Activated naive CD4-positive, alpha-beta T cell treated with anti-CD3 and anti-CD28 coated beads, Interleukin-2, amount 50 U/mL, for 16 hours (primary cell): ENCODE measurements around the gene EFHD2.
"Not testable (repeated sequence)": the region's sequence is repeated elsewhere in the genome, so short reads cannot be mapped to it uniquely, and the experiment has no call there.

ENCODE experiments used
- DNase-seq: peaks from one replicate; pipeline ENCODE4 v3.0.0-alpha.2; 2020

EFHD2 gene

GRCh38 chr1:15433471-15433870, 23.8 kb downstream of the EFHD2 start:
- no peak for DNase-seq

- not testable (repeated sequence) for DNase-seq
These were observed 25.1 kb downstream of the EFHD2 start for GRCh38 chr1:15434739-15435138.

GRCh38 chr1:15435239-15436077, 25.8 kb downstream of the EFHD2 start:
- no peak for DNase-seq

GRCh38 chr1:15436881-15437442, 27.3 kb downstream of the EFHD2 start:
- DNase-seq = no peak

GRCh38 chr1:15439325-15439724, 29.6 kb downstream of the EFHD2 start:
- DNase-seq = no peak

- no peak for DNase-seq
These were observed 30.7 kb downstream of the EFHD2 start for GRCh38 chr1:15440357-15440756.

- DNase-seq = no peak
These were observed 31.6 kb downstream of the EFHD2 start for GRCh38 chr1:15441247-15441646.

GRCh38 chr1:15442119-15442518, 32.4 kb downstream of the EFHD2 start:
- DNase-seq = no peak

GRCh38 chr1:15442759-15443158, 33.1 kb downstream of the EFHD2 start:
- DNase-seq = no peak

- DNase-seq = no peak
These were observed 33.6 kb downstream of the EFHD2 start for GRCh38 chr1:15443281-15443680.

- no peak for DNase-seq
These were observed 35.0 kb downstream of the EFHD2 start for GRCh38 chr1:15444468-15445389.

GRCh38 chr1:15445390-15446122, 35.9 kb downstream of the EFHD2 start:
- DNase-seq = no peak

GRCh38 chr1:15446212-15446611, 36.5 kb downstream of the EFHD2 start:
- DNase-seq = no peak

- DNase-seq = no peak
These were observed 39.3 kb downstream of the EFHD2 start for GRCh38 chr1:15448877-15449462.

GRCh38 chr1:15449567-15449966, 39.9 kb downstream of the EFHD2 start:
- DNase-seq = no peak

- DNase-seq = no peak
These were observed 41.5 kb downstream of the EFHD2 start for GRCh38 chr1:15451014-15451722.

- no peak for DNase-seq
These were observed 42.5 kb downstream of the EFHD2 start for GRCh38 chr1:15452216-15452615.

GRCh38 chr1:15452866-15453571, 43.3 kb downstream of the EFHD2 start:
- no peak for DNase-seq

GRCh38 chr1:15453734-15454133, 44.0 kb downstream of the EFHD2 start:
- DNase-seq = no peak

- no peak for DNase-seq
These were observed 44.6 kb downstream of the EFHD2 start for GRCh38 chr1:15454256-15454655.

- DNase-seq = no peak
These were observed 45.8 kb downstream of the EFHD2 start for GRCh38 chr1:15455522-15455921.
